LHCN-M2 (cell line): Measurements from ENCODE around the gene SIRPG. TPM values are rescaled to one million over a fixed set of nuclear protein-coding genes. Genes with fewer than 3 reads are reported as not detected.

Experiments
- DNase-seq: peaks from one replicate; pipeline ENCODE4 v3.0.0-alpha.2; 2012; ENCODE audit warnings: low read depth
- total RNA-seq: library from RNA; depleted of rRNA; stranded (reverse); fragments of >200 nt; gene quantifications from 2 replicates; pipeline ENCODE4 v1.2.3, GENCODE V29; 2014; rRNA removed

SIRPG gene
- total RNA-seq, 1 experiment from 2014 or later = not detected

DNA sequence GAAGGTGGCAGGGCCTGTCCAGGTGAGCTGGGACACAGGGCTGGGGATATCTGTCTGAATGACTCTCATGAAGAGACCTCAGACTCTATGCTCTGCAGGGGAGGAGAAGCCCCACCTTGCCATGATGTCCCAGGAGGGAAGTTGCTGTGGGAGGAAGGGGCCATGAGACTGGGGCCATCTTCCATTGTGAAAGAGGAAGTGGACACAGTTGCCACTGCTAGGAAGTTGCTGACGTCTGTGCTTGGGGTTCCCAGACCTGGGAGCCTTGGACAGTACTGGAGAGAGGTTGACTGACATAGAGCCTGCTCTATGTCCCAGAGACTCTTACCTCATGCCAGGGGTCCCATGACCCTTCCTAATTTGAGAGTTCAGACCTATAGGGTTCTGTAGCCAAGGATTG, 62.2 kb downstream of the SIRPG start:
- DNase-seq = no peak

DNA sequence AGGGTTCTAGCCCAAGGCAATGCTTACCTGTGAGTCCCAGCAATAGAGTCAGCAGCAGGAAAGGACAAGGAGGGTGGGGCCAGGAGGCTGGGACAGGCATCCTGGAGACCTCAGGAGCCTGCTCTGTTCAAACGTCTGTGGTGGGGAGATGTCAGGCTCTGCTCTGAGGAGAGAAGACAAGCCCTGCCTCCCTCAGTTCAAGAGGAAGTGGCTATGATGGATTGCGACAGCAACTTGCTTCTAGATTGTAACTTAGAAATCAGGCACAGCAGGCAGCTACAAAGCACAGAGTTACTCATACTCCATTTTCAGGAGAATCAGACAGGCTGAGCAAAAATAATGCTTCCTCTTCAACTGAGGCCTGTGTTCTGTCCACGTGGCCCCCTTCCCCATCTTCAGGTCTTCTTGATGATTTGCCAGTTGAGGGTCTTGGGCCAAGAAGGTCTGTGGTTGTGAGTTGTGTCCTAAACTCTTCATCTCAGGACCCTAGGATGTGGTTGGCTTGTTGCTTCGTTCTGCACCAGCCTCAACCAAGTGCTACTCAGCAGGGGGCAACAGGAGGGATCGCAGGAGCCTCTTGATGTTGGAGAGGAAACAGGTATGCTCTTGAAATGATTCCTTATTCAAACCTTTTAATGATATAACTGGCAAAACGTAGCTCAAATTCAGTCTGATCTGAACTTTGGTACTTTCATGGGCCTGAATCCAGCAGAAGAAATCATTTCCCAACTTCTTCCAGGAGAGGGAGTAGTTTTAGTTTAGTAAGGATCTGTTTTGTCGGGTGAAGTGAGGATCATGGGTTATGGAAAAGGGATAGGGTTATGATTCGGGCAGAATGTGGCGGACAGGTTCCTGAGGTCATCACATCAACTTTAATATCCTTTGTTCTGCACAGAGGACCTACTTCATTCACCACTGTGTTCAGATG, 68.8 kb downstream of the SIRPG start:
- DNase-seq = peak; percentile 19

DNA sequence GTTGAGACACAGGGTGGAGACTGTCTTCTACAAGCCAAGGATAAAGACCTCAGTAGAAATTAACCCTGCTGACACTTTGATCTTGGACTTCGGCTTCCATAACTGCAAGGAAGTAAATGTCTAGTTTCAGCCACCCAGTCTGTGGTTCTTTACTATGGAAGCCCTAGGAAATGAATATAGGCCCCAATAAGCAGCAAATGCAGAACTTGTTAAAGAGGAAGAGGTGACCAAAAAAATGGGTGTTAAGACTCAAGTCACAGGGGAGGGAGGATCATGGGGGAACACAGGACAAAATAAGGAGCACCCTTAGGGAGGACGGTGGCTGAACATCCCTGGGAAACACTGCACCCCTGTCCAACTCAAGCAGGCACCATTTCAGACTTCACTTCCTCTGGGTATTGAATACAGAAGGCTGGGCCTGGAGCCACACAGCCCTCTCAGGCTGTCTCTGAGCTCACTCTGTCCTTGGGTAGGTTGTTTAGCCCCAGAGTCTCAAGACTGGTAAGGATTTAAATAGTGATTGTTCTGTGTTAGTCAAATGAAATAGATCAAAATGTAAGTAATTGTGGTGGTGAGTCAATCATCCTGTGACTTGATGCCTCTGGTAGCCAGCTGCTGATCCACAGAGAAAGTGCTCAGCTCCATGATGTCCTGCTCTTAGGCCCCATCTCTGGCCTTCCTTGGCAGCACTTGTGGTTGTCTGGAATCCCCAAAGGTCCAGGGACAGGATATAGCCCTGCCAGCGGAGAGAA, 69.6 kb downstream of the SIRPG start:
- peak; percentile 13 for DNase-seq

DNA sequence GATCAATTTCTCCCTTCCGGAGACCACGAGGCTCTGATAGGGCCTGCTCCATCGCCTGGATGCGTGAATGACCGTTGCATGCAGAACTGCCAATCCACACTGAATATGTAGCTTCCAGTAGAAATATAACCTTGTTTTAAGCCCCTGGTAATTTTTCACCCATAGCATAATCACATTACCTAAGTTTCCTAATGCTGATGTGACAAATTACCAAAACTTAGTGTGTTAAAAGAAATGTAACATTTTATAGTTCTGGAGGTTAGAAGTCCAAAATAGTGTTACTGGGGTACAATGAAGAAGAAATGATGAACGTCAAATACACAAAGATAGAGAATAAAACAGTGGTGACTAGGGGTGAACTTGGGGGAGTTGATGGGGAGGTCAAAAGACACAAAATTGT, 78.1 kb downstream of the SIRPG start:
- DNase-seq = no peak

Other genes with a start within 250 kb of the SIRPG start
- 29.6 and 33.0 TPM in 2 replicates for gene NSFL1C, start 190.9 kb downstream of the SIRPG start, total RNA-seq
- not detected in 2 replicates for gene SIRPB2, start 166.4 kb downstream of the SIRPG start, total RNA-seq
- gene SIRPD, start 100.1 kb downstream of the SIRPG start, total RNA-seq = not detected in 2 replicates
- gene SIRPB1, start 37.8 kb downstream of the SIRPG start, total RNA-seq = 0.77 and 0.86 TPM in 2 replicates
- gene SIRPA, start 237.6 kb upstream of the SIRPG start, total RNA-seq = 7.8 and 7.9 TPM in 2 replicates